GM18907 (cell line): ENCODE data around the gene CALML3.

ENCODE experiments used
- ATAC-seq: cut with Tn5 transposase; IDR thresholded peaks from one replicate; pipeline ENCODE4 v1.9.1; 2021; ENCODE audit warnings: mild to moderate bottlenecking, moderate library complexity; ENCODE audit not compliant: unreplicated experiment

Gene CALML3

GRCh38 chr10:5523796-5524574 is 776 bp upstream of the CALML3 start:
- ATAC-seq = no peak

- ATAC-seq = no peak
Observed at GRCh38 chr10:5525561-5526341, 990 bp downstream of the CALML3 start.

- no peak for ATAC-seq
Observed at GRCh38 chr10:5526691-5527331, 2.0 kb downstream of the CALML3 start.

GRCh38 chr10:5527332-5528200 is 2.8 kb downstream of the CALML3 start:
- ATAC-seq = no peak

GRCh38 chr10:5528989-5529701 is 4.4 kb downstream of the CALML3 start:
- ATAC-seq = no peak

- ATAC-seq = no peak
Observed at GRCh38 chr10:5529702-5530411, 5.1 kb downstream of the CALML3 start.

GRCh38 chr10:5530412-5530806 is 5.6 kb downstream of the CALML3 start:
- ATAC-seq = no peak

GRCh38 chr10:5530846-5531557 is 6.2 kb downstream of the CALML3 start:
- ATAC-seq = no peak

- ATAC-seq = no peak
Observed at GRCh38 chr10:5531558-5532306, 7.0 kb downstream of the CALML3 start.

GRCh38 chr10:5532307-5532605 is 7.5 kb downstream of the CALML3 start:
- no peak for ATAC-seq

GRCh38 chr10:5532618-5533097 is 7.9 kb downstream of the CALML3 start:
- no peak for ATAC-seq

- ATAC-seq = no peak
Observed at GRCh38 chr10:5533098-5533731, 8.5 kb downstream of the CALML3 start.

GRCh38 chr10:5534051-5534821 is 9.5 kb downstream of the CALML3 start:
- no peak for ATAC-seq

GRCh38 chr10:5534880-5535856 is 10.4 kb downstream of the CALML3 start:
- no peak for ATAC-seq

- ATAC-seq = no peak
Observed at GRCh38 chr10:5536486-5537081, 11.8 kb downstream of the CALML3 start.
